Superior temporal gyrus (tissue), 1 donor: ENCODE results near the gene CELF4.
A peak's percentile ranks its signal among the peaks of the same experiment; 100 is the strongest.

Source experiments
- DNase-seq: peaks from one replicate; pipeline ENCODE4 v3.0.0-alpha.2; 2016; ENCODE audit errors: extremely low spot score

The CELF4 gene

GRCh38 chr18:37285825-37286224, 279.8 kb downstream of the CELF4 start:
- no peak for DNase-seq

- DNase-seq = no peak
These were observed 281.3 kb downstream of the CELF4 start for GRCh38 chr18:37284260-37284659.

DNA sequence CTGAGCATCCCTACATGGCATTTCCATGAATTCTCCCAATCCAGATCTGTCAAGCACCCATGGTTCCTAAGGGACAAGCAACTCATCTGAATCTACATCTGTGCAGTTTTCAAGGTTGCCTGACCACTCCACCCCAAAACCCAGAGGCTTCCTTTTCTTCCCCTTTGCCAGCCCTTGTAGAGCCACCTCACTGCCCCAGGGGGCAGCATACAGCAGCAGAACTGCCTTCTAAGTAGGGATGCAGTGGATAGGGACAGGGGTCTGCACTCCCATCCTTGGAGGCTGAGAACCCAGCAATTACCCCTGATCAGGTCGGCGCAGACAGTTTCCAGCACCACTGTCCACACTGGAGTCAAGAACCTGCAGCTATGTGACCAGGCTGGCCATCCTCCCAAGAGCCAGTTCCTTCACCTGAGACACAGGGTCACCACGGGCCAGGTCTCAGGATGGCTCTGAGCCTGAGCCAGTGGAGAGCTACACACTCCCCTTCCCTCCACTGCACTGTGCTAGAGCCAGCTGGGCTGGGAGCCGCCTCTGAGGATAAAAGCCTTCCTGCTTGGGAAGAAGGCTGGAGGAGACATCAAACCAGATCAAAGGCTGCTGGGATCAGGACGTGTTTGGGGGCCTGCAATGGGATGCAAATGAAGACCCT, 283.1 kb downstream of the CELF4 start:
- DNase-seq = no peak

DNA sequence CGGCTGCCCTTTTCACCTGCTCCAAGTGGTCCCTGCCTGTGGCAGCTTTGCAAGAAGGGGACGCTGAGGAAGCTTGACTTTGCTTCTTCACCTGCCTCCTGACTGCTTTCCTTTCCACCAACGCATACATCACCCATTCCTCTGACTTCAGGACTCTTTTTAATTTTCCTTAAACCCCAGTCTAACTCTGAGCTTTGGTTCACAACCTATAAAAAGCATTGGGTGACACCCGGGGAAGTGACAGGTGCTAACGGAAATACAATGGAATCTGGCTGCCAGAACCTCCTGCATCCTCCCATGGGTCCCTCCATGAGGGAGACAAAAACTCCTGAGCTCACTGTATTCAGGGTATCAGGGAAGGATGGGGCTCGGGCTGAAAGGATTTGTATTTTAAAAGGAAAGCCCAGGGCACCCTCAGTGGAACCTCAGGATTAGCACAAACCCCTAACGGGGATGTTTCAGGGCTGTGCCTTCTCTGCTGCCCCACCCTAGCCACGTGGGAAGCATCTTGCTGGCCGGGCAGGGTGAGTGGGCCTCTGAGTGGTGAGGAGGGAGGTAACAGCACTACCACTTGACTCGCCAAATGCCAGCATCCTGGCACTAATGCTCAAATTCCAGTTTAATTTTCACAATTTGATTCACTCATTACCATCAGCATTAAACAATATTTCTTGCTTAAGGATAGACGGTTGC, 284.8 kb downstream of the CELF4 start:
- no peak for DNase-seq

DNA sequence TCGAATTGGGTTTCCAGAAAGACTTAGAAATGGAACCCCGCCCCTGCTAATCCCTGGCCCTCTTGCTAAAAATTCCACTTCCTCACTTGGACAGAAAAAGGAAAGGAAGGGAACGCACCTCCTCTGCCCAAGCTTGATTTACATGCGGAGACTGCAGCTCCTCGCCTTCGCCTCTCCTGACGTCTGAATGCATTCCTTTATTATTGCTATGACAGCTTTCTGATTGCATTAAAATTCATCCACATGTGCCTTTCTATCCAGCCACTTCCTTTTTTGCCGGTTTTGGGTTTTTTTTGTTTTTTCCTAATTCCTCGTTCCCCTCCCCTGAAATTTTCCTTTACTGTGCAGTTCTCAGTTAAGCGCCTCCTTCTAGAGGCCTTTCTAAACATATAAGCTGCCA, 287.8 kb downstream of the CELF4 start:
- DNase-seq = no peak

DNA sequence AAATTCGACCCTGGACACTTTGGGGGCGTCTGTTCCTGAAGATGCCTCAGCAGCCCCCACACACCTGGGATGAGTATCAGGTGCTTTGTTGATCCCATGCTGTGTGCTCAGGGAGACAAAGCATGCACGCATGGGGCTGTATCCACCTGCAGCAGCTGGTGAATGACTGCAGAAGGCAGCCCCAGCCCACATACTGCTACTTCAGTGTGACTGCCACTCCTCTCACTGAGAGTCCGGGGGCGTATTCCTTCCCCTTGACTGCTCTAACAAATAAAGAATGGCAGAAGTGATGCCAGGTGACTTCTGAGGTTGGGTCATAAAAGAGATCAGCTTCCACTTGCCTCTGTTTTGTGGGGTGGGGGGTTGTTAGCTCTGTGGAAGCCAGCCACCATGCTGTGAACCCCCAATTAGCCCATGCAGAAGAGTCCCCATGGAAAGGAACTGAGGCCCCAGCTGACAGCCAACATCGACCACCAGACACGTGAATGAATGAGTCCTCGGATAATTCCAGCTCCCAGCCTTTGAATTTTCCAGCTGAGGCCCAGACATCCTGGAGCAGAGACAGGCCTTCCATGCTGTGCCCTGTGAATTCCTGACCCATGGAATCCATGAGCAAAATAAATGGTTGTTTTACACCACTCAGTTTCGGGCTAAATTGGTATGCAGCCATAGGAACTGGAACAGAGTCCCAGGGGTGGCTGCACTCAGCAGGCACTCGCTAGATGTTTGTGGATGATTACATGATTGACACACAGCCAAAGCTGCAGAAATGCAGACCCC, 289.3 kb downstream of the CELF4 start:
- DNase-seq = no peak

GRCh38 chr18:37275237-37275741, 290.3 kb downstream of the CELF4 start:
- DNase-seq = no peak

GRCh38 chr18:37274309-37275236, 291.0 kb downstream of the CELF4 start:
- DNase-seq = no peak

GRCh38 chr18:37272841-37273240, 292.8 kb downstream of the CELF4 start:
- DNase-seq = no peak

DNA sequence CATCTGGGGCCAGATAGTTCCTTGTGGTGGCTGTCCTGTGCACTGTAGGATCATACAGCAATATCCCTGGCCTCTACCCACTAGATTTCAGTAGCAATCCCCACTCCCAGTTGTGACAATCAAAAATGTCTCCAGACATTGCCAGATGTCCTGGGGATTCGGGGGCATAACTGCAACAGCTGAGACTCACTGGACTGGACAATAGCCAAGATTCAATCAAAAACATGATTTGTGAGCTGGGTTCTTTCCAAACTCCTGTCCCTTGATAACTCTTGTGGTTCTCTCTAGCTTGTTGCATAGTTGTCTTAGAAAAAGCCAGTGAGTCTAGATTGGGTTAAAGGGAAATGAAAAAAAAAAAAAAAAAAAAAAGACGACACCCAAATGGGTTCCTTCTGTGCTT, 293.4 kb downstream of the CELF4 start:
- no peak for DNase-seq

GRCh38 chr18:37270666-37271052, 294.9 kb downstream of the CELF4 start:
- no peak for DNase-seq

- peak; percentile 56 for DNase-seq
These were observed 295.4 kb downstream of the CELF4 start for GRCh38 chr18:37270038-37270665.

DNA sequence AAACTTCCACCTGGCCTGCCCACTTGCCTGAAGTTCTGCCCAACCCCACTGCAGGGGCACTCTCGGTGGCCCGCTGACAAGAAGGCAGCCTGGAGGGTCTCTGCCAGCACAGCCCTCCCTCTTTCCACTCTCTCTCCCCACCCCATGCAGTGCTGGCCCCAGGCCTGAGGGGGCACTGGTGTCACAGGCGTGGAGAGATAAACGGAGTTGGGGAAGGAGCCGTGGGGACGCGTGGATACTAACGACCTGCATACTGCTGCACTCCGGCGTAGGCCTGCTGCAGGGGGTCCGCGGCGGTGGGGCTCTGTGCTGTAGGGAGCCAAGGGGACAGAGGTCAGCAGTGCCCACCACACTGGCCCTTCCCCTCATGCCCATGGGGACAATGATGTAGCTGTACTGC, 299.3 kb downstream of the CELF4 start:
- no peak for DNase-seq

- DNase-seq = no peak
These were observed 300.2 kb downstream of the CELF4 start for GRCh38 chr18:37265382-37265781.

DNA sequence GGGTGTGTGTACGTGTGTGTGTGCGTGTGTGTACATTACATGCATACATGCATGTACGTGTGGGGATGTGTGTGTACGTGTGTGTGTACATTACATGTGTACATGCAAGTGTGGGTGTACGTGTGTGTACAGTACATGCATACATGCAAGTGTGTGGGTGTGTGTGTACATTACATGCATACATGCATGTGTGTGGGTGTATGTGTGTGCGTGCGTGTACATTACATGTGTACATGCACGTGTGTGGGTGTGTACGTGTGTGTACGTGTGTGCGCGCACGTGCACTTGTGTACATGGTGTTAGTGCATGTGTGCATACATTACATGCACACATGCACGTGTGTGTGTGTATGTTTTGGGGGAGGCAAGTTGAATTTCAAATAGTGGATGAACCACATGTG, 300.6 kb downstream of the CELF4 start:
- DNase-seq = no peak

- DNase-seq = no peak
These were observed 303.6 kb downstream of the CELF4 start for GRCh38 chr18:37261988-37262387.

DNA sequence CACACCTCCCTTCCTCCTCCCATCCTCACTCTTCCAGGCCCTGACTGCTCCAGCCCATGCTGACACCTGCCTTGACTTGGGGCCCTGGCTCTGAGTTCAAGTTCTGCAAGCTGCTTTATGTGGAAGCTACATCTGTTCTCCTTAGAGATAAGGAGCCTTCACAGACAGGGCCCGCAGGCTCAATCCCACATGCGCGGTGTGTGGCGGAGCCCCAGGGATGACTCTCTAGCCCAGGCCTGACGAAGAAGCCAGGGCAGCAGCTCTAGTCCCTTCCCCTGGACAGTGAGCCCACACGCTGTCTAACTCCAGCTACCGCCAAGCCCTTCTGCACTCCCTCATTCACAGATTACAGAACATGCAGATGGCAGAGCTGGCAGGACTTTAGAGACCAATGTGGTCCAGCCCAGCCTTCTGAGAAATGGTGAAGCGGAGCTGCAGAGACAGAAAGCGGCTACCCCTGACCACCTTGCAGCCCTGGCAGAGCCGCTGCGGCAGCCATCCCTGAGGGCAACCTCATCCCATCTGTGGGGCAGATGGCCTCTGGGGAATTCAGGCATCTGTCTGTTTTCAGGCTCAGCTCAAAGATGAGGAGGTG, 304.3 kb downstream of the CELF4 start:
- DNase-seq = no peak

DNA sequence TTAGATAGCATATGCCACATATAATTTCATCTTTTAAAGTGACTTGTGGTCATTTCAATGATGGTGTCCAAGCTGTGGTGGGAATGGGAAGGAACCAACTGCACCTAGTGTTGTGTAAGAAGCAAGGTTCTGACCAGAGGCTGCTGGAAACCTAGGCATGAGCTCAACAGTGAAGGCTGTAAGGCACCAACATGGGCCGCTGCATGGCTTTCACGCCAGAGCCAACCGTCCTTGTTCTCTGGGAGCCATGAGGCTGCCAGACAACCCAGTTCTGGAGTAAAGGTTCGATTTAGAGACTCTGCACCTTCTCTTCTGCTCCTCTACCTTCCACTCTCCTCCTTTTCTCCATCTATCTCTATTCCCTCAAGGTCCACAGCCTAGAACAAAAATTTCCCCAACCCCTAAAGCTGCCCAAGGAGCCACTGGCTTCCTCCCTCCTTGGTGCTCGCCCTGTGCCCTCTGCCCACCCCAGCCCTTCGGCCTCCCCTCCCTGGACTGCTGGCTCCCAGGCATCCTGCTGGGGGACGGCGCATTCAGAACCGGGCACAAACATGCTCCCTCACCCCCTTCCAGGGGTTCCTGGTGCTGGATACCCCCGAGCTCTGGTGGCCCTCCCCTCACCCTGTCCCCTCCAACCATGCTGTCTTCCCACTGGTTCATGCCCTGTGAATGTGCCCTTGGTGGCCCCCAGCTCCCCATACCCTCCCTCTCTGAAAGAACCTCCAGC, 305.1 kb downstream of the CELF4 start:
- no peak for DNase-seq

DNA sequence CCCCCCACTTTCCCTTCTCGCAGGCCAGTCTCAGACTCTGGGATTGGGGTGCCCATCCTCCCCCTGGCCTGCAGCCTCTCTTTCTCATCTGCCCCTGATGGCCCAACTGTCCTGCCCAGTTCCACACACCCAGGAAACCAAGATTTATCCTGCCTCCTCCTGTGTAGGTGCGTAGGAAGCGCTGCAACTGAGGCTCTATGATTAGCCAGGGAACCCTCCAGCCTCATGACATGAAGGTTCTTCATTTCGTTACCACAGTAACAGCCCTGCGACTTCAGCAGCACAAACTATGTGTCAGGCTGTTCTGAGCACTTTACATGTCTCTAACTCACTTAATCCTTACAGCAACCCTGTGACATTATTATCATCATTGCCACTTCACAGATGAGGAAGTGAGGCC, 305.9 kb downstream of the CELF4 start:
- DNase-seq = no peak

DNA sequence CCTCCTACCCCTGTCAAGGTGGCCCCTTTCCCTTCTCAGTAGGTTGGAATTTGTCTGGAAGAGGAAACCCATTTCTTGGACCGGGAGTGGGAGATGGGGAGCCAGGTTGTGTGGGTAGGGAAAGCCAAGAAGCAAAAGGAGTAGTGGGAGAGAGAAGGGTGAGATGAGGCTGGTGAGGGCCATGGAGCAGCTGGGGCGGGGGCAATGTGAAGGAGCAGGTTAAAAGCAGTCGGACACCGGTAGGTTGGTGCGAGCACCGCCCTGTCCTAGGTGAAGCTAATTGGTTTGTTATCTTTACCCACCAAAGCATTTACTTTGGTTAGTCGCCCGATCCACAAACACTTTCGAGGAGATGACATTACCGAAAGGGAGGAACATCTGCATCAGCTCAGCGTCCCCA, 306.8 kb downstream of the CELF4 start:
- DNase-seq = no peak
